Tongue (tissue), 2 donors: Measurements from ENCODE around the gene HPCA. TPM values are rescaled to one million over a fixed set of nuclear protein-coding genes. Genes with fewer than 3 reads are reported as not detected.
"Not testable (repeated sequence)": the region's sequence is repeated elsewhere in the genome, so short reads cannot be mapped to it uniquely, and the experiment has no call there.

Experiments used
- DNase-seq: peaks from one replicate; pipeline ENCODE4 v3.0.0-alpha.2; 2015
- total RNA-seq: library from RNA; depleted of rRNA; stranded (reverse); fragments of >200 nt; gene quantifications from one replicate; pipeline ENCODE4 v1.2.3, GENCODE V29; 2014

HPCA gene
- total RNA-seq, 1 donor from 2014 or later: 0.21 TPM

DNA sequence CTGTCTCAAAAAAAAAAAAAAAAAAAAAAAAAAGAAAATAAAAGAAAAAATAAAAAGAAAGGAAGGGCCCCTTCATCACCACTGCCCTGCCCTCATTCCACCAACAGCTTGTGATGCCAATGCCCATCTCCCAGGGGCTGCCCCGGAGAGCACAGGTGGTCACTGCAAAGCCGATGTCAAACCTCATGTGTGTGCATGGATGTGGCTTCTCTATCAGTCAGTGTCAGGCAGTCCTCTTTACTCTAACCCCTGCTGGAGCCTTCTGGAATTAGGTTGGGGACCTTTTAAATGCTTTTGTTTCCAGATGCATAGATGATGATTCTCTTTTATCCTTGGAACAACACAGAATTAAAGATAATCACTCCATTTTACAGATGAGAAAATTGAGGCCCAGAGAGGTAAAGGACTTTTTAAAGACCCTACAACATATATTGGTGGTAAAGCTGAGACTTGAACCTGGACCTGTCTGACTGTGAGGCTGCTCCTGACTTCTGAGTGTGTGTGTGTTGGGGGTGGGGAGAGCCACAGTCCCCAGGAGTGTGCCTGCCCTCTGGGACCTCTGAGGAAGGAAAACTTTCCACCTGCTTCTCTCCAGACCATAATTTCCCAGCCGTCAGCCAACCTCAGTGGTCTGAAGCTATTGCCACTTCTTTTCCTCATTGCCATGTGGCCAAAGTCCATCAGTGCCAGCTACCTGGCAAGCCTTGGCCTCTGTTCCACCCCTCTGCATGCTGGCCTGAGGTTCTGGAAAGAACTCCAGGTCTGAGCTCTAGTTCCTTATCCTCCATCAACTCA, 17.9 kb downstream of the HPCA start:
- DNase-seq: no peak

DNA sequence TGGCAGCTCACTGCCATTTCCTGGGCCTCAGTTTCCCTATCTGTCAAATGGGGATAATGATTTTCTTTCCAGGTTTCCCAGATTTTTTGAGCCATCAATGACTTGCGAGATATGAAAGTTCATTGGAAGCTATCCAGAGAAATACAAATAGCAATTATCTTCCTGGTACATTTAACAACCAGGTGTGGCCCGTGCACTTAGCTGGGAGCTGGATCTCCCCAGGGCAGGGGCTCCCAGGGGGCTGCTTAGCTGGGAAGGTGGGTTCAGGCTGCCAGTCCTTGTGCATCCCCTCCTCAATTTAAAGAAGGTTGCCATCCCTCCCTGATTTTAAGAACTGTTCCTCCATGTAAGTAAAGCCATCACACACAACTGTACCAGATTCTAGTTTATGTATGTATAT, 18.5 kb downstream of the HPCA start:
- DNase-seq: no peak

DNA sequence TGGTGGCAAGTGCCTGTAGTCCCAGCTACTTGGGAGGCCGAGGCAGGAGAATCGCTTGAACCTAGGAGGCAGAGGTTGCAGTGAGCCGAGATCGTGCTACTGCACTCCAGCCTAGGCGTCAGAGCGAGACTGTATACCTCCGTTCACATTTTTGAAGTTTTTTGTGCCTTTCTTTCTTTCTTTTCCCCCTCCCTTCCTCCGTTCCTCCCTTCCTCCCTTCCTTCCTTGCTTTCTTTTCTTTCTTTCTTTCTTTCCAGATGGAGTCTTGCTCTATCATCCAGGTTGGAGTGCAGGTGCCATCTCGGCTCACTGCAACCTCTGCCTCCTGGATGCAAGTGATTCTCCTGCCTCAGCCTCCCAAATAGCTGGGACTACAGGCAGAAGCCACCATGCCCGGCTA, 19.3 kb downstream of the HPCA start:
- not testable (repeated sequence) for DNase-seq

DNA sequence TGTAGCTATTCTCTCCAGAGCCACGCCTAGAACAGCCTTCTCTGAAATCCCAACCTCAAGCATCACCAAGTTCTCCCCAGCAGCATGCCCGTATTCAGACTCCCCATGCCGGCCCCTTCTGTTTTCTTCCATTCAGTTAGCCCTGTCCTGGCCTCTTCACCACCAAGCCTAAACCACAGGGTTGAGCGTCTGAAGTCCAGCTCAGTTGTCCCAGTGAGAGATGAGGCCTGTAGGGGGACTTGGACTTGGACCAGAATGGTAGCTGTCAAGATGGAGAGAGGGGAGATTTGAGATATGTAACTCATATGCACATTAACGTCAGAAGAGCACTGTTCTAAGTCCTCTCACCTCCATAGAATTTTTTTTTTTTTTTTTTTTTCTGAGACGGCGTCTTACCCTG, 20.4 kb downstream of the HPCA start:
- no peak for DNase-seq

DNA sequence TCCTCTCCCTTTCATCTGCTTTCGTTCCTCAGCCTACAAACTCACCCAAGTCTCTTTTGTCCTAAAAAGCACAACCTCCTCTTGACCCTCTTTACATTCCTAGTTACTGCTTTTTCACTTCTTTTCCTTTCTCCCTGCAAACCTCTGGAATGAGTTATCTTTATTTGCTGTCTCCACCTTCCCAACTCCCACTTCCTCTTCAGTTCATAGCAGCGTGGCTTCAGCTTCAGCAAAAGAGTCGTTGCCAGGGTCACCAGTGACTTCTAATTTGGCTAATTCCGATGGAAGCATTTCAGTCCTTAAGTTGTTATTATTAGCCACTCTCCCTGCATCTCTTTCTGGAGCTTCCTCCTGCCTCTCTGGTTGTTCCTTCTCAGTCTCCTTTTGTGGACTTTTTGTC, 21.1 kb downstream of the HPCA start:
- DNase-seq: no peak

DNA sequence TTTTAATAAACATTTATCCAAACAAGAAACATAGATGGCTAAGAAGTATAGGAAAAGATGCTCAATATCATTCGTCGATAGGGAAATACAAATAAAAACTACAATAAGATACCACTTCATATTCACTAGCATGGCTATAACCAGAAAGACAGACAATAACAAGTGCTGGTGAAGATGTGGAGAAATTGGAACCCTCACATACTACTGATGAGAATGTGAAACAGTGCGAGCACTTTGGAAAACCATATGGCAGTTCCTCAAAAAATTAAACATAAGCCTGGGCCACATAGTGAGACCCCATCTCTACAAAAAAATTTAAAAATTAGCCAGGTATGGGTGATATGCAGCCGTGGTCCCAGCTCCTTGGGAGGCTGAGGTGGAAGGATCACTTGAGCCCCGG, 24.0 kb downstream of the HPCA start:
- no peak for DNase-seq

DNA sequence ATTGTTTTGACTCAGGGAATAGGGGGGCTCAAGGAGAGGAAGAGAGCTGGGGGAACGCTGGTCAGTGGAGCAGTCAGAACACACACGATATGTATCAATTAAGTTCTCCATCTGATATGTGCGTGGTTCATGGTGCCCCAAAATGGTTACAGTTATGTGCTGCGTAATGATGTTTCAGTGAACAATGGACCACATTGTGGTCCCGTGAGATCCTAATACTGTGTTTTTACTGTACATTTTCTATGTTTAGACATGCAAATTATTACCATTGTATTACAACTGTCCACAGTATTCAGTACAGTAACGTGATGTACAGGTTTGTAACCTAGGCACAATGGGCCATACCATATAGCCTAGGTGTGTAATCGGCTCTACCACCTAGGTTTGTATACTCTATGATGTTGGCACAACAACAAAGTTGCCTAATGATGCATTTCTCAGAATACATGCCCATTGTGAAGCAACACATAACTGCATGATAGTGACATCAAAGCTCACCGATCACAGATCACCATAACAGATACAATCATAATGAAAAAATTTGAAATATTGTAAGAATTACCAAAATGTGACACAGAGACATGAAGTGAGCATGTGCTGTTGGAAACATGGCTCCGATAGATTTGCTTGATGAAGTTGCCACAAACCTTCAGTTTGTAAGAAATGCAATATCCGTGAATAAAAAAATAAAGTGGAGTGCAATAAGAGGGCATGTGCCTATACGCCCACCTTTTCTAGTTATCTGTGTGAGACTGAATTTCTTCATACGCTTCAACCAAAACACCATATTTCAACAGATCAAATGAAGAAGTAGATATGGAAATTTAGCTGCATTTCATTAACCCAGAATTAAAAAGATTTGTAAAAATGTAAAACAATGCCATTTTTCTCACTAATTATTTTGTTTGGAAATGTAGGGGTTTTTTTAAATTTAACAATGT, 29.7 kb downstream of the HPCA start:
- no peak for DNase-seq

DNA sequence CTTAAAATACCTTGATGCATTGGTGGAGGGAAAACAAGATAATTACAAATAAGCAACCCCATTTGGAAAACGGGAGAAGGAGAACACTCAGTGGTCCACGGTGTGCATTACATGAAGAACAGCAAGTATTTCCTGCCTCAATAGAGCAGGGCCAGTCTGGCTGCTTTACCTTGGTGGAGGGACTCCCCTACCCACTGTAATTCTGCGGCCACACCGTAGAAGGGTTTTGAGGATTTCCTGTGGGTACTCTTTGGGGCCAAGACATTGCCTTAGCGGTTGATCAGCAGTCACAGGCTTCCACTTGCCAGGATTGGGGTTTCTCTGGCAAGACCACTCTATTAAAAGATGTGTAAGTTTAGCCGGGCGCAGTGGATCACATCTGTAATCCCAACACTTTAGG, 31.2 kb downstream of the HPCA start:
- no peak for DNase-seq

DNA sequence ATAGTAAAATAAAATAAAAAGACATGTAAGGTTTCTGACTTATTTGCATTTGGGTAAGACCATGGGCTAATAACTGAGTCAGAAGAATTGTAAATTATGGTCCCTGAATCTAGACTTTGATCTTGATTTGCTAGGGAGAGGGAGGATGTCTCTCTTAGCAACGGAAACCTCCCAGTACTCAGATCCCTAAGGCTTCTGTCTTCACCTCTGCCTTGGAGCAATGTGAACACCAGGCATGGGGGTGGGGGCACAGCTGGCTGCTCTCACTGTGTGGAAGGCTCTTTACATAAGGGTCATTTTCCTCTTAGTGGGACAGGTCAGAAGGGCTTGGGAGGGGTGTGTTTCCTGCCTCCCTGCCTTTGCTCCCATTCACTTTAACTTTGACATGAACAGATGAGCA, 31.9 kb downstream of the HPCA start:
- no peak for DNase-seq

DNA sequence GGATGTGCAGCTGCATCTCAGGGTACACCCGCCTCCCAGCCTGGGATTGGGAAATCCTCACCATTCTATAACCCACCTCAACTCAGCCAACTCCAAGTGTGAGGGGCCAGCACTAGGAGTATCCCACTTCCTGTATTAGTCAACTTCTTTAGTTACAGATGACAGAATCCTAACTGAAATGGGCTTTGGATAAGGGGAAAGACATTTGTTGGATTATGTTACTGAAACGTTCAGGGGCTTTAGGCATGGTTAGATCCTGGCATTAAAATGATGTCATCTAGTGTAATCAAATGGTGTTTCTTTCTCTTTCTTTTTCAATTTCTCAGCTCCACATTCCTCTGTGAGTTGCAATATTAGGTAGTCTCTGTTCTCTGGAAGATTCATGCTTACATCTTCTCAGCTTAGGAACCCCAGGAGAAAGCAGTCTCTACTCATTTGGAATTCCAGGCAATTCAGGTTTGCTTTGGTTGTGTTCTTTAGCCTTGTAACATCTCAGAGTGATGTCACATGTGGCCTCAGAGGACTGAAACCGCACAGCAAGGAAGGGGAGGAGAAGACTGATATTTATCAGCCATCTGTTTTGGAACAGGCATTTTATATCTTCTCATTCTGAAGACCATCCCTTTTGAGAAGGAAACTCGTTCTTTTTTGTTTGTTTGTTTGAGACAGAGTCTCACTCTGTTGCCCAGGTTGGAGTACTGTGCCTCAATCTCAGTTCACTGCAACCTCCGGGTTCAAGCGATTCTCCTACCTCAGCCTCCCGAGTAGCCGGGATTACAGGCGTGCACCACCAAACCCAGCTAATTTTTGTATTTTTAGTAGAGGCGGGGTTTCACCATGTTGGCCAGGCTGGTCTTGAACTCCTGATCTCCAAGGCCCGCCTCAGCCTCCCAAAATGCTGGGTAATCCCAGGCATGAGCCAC, 33.8 kb downstream of the HPCA start:
- DNase-seq: peak; percentile 36

DNA sequence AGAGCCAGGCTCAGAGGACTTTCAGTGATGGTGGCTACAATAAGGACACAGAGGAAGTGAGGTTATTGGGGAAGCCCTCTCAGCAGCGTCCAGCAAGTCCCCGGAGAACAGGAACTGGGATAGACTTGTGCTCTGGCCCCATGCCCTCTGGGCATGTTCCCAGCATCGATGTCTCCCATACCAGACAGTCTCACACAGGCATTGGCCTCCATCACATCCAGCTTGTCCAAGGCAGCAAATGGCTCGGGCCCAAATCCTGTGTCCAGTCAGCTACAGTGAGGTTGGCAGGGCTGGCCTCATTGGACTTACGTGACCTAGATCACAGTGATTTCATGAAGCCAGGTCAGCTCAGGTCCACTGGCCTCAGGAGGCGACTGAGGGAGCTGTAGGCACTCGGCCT, 34.5 kb downstream of the HPCA start:
- DNase-seq: no peak

DNA sequence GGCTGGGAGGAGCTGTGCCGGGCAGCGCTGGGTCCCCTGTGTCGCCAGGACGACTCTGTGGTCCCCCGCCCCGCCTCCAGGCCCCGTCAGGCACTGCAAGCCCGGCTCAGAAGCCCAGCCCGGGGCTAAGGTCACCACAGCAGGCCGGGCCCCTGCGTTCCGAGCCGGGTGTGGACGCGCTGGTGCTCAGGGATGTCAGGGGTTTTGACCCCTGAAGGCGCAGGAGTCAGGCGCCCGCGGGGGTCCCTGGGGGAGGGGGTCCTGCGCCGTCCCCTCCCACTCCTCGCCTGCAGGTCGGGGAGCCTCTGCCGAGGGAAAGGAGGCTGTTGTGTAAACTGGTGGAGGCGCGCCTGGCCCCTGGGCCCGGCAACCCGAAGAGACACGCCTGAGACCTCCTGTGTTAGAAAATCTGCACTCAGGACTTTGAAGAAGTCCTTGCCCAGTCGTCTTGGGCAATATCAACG, 38.6 kb downstream of the HPCA start:
- DNase-seq: no peak

DNA sequence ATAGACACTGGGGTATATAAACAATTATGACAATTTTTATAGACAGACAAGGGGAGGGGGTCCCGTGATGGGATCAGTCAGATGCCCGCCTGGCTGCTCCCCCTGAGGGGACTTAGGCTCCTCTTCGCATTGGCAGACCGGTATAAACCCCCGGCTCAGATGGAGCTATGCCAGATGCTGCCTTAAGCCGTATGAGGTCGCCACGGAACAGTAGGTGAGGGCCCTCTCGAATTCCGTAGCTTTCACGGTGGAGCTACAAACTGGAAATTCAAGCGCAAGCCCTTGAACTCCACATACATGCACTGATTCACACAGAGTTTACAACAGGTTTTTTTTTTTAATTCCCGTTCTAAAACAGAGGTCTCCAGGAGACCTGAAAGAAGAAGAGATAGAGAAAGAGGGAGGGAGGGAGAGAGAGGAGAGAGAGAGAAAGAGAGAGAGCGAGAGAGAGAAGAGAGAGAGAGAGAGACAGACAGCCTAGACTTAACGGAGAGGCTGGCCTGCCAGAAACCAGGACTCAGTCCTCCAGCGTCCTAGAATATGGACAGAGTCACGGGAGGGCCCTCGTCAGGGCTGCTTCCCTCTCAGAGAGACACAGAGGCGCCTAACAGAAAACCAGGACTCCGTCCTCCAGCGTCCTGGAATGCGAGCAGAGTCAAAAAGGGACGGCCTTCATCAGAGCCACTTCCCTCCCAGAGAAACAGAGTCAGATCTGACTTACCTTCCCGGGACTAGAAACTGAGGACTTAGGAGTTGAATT, 39.3 kb downstream of the HPCA start:
- DNase-seq: peak; percentile 32

DNA sequence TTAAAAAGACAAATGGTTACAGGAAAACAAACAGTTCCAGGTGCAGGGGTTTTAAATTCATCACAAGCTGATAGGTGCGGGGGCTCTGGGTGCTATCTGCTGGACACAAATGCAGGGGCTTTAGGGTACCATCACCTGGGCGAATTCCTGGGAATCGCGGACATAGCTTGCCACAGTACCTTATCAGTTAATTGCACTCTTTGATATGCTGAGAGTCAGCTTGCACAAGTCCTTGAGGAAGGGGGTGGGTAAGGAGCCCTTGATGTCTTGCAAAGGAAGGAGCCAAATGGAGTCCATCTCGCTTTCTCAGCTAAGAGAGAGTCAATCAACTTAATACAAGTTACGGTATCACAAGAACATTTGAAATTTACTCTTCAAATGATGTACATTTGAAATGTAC, 40.3 kb downstream of the HPCA start:
- DNase-seq: no peak

DNA sequence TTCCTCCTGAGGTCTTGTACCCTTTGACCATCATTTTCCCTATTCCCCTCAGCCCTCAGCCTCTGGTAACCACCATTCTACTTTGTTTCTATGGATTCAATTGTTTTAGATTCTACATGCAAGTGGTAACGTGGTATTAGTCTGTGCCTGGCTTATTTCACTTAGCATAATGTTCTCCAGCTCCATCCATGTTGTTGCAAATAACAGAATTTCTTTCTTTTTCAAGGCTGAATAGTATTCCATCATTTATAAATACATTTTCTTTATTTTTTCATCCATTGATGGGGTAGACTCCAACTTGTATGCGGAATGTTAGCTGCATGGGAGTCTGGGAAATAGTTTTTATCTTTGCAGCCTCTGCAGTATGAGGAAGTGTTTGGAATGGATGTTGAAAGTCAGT, 41.1 kb downstream of the HPCA start:
- DNase-seq: no peak

DNA sequence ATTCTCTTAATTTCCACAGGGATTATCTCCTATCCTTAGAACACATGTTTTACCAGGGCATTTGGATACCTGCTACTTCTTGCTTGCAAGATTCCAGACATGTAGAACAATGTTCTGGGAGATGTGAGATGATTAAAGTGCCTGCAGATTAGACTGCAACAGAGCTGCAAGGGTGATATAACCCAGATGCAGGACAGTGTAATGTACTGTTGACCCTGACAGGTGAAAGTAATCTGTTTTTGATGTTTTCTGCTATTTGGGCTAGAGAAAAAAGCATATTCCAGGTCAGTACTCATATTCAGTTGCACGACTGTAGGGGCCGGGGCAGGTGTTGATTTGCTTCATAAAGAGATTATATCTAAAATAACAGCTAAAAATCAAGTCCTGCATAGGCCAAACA, 42.0 kb downstream of the HPCA start:
- DNase-seq: no peak

DNA sequence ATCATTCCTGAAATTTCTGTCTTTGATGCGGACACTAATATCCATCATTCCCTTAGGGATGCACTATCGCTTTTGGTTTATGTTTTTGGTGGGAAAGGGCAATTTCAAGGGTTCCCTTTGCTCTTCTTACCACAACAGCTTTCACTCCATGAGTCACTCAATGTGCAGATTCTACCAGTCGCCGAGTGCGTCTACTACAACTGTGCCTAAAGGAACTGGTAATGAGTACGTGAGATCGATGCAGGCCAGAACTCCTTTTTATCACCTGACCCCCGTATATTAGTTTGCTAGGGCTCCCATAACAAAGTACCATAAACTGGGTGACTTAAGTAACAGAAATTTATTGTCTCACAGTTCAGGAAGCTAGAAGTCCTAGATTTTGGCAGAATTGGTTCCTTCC, 42.4 kb downstream of the HPCA start:
- no peak for DNase-seq

DNA sequence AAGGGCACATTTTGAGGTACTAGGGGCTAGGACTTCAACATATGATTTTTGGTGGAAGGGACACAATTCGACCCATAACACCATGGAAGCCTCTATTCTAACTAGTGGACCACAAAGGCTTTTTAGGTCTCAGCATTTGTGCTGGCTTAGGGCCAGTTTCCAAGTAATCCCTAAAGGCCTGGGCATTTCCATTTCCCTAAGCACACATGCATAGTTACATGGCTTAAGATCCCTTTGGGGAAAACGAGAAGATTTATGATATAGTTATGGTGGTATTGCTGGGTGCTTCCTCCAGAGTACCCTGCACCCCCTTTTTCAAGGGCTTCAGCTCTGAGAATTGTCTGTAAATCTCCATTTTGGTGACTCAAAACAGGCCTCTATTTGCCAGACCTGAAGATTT, 43.1 kb downstream of the HPCA start:
- no peak for DNase-seq

DNA sequence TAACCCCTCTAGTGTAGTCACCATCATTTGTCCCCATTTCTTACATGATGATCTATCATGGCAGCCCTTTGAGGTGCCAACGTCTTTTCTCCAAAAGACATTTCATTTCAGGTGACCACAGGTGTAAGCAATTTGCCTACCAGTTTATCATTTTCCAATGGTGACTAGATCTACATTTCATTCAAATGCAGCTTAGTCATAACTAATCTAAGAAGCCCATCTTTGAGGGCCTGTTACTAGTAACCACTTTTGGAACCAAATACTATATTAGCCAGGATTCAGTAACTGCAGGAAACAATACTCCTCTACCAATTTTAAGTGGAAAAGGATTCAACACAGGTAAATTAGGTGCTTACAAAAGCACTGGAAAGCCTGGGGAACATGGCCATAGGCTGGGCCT, 45.5 kb downstream of the HPCA start:
- no peak for DNase-seq

DNA sequence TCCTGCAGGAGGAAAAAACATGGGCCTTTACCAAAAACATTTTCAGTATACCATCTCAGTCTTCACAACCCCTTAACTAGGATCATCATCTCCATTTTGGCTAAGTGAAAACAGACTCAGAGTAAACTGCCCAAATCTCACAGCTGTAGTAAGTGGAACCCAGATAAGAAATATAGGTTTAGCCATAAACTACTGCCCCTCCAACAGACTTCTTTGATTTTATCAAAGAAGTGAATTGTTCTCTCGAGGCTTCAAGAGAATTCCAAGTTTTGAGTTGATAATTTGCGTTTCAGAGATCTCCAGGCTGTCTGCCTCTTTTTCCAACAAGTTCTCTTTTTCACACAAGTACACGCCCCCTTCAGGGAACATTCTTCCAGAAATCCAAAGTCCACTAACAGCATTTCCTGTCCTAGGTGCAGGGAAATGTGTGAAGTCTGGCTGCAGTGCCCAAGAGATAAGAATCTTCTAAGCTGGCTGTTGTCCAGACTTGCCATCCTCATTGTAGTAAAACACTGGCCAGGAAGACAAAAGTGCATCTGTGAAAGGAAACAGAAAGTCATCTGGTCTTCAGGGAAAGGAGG, 47.5 kb downstream of the HPCA start:
- DNase-seq: peak; percentile 15

DNA sequence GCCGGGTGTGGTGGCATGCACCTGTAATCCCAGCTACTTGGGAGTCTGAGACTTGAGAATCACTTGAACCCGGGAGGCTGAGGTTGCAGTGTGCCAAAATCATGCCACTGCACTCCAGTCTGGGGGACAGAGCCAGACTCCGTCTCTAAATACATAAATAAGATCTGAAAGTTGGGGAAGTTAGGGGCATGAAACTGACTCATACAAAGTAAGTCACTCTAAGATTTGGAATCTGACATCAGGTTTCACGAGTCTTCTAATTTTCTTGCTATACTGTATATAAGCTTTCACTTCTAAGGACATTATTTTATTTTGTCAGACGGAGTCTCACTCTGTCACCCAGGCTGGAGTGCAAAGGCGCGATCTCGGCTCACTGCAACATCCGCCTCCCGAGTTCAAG, 48.2 kb downstream of the HPCA start:
- no peak for DNase-seq
